ENCODE measurements around the gene CC2D2A. TPM values are rescaled to one million over a fixed set of nuclear protein-coding genes. Genes with fewer than 3 reads are reported as not detected.
"Not testable (repeated sequence)": the region's sequence is repeated elsewhere in the genome, so short reads cannot be mapped to it uniquely, and the experiment has no call there.

Gene CC2D2A
- total RNA-seq, 1 donor from 2014 or later: 25.8 TPM

DNA sequence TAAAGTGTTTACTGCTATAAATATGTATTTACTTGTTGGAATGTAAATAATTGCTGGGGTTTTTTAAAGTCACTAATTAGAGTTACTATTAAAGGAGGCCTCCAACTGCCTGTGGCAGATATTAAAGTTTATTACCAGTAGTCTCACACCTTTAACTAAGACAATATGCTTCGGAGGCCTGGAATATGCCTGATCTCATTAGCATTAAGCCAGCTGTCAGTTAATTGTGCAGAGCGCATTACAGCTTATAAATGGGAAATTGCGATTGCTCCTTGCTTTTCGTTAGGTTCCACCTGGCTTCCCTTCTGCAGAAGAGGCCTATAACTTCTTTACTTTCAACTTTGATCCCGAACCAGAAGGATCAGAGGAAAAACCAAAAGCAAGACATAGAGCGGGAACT lies 41.3 kb downstream of the CC2D2A start:
- TF ChIP-seq, protein P1, sequence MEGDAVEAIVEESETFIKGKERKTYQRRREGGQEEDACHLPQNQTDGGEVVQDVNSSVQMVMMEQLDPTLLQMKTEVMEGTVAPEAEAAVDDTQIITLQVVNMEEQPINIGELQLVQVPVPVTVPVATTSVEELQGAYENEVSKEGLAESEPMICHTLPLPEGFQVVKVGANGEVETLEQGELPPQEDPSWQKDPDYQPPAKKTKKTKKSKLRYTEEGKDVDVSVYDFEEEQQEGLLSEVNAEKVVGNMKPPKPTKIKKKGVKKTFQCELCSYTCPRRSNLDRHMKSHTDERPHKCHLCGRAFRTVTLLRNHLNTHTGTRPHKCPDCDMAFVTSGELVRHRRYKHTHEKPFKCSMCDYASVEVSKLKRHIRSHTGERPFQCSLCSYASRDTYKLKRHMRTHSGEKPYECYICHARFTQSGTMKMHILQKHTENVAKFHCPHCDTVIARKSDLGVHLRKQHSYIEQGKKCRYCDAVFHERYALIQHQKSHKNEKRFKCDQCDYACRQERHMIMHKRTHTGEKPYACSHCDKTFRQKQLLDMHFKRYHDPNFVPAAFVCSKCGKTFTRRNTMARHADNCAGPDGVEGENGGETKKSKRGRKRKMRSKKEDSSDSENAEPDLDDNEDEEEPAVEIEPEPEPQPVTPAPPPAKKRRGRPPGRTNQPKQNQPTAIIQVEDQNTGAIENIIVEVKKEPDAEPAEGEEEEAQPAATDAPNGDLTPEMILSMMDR (IDR thresholded peaks at IDR 0.05; ENCODE audit: unreplicated experiment): no peak
- peaks cover 29% of the 10 kb centered on the region for H3K36me3 Mint-ChIP-seq (ENCODE audit: insufficient read depth)
- H3K9me3 Mint-ChIP-seq (ENCODE audit: low read depth): no peaks in the 10 kb centered on the region
- H3K27me3 Mint-ChIP-seq: no peaks in the 10 kb centered on the region
- H3K4me1 Mint-ChIP-seq (ENCODE audit: low read depth): peaks cover 1% of the 10 kb centered on the region
- H3K4me3 Mint-ChIP-seq (ENCODE audit: low read depth): no peak overlapping the region
- DNase-seq (ENCODE audit: low spot score, unreplicated experiment): no peak
- H3K27ac Mint-ChIP-seq: no peak overlapping the region

DNA sequence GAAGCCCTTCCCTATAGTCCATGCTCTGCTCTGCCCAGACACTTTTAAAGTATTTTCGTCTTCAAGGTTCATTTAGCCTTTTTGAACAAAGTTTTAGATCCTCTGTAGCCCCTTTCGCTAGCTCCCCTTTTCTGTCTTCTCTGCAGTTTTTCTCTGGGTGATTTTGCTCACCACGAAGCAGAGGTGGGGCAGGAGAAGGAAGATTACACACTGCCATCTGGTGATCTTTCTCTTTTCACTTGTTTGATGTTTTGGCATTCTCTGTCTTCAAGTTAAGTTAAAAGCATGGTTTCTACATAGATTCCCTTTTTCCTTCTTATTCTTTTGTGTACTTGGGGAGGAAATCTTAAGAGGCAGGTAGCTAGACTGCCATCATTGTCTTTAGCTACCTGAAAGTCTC lies 43.9 kb downstream of the CC2D2A start:
- Mint-ChIP-seq H3K27ac (peak overlapping the region; percentile 3), H3K36me3 (ENCODE audit: insufficient read depth) (peaks cover 42% of the 10 kb centered on the region), H3K4me1 (ENCODE audit: low read depth) (no peaks in the 10 kb centered on the region)

DNA sequence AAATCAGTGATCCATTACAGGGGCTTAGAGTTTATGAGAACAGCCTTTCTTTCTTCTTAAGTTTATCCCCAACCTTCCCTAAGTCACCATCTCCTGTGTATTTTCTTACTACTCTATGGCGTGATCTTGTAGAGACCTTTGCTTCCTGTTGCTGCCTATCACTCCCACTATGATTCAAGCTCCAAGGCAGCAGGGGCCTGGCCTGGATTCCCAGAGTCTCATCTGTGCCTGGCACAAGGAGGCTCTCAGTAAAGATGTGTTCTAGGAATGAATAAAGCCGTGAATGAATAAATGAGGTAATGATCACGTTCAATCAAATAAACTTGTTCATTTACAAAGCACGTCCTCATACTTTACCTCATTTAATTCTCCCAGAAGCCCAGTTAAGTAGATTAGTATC lies 45.4 kb downstream of the CC2D2A start:
- peaks cover 44% of the 10 kb centered on the region for H3K36me3 Mint-ChIP-seq (ENCODE audit: insufficient read depth)
- TF ChIP-seq, protein P1 (IDR thresholded peaks at IDR 0.05; ENCODE audit: unreplicated experiment): no peak
- H3K27me3 Mint-ChIP-seq: no peaks in the 10 kb centered on the region
- H3K9me3 Mint-ChIP-seq (ENCODE audit: low read depth): peaks cover 20% of the 10 kb centered on the region
- no peaks in the 10 kb centered on the region for H3K4me1 Mint-ChIP-seq (ENCODE audit: low read depth)
- H3K4me3 Mint-ChIP-seq (ENCODE audit: low read depth): no peak overlapping the region
- no peak for DNase-seq (ENCODE audit: low spot score, unreplicated experiment)
- H3K27ac Mint-ChIP-seq: no peak overlapping the region

More for the DNA sequence above, 43.9 kb downstream of the CC2D2A start:
- Mint-ChIP-seq H3K4me3 (ENCODE audit: low read depth) (no peak overlapping the region), H3K9me3 (ENCODE audit: low read depth) (peaks cover 12% of the 10 kb centered on the region), H3K27me3 (no peaks in the 10 kb centered on the region)
- TF ChIP-seq, protein P1 (IDR thresholded peaks at IDR 0.05; ENCODE audit: unreplicated experiment): no peak
- no peak for DNase-seq (ENCODE audit: low spot score, unreplicated experiment)

DNA sequence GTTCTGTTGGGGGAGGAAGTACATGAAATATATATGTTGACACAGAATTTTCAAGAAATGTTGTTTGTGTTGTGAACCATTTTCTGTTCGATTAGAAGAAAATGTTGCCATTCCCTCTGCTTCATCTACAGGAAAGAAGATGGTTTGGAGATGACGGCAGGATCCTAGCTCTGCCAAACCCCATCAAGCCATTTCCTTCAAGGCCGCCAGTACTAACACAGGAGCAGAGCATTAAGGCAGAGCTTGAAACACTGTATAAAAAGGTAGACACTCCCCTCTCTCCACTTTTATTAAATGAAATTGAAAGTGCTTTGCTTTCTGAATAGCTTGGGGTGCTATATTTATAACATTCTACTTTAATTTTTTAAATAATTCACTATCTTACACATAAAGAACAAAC lies 46.8 kb downstream of the CC2D2A start:
- Mint-ChIP-seq H3K9me3 (ENCODE audit: low read depth) (peaks cover 20% of the 10 kb centered on the region), H3K27me3 (no peaks in the 10 kb centered on the region), H3K4me3 (ENCODE audit: low read depth) (no peak overlapping the region), H3K36me3 (ENCODE audit: insufficient read depth) (peaks cover 44% of the 10 kb centered on the region), H3K27ac (no peak overlapping the region), H3K4me1 (ENCODE audit: low read depth) (no peaks in the 10 kb centered on the region)
- DNase-seq (ENCODE audit: low spot score, unreplicated experiment): no peak
- TF ChIP-seq, protein P1 (IDR thresholded peaks at IDR 0.05; ENCODE audit: unreplicated experiment): no peak

DNA sequence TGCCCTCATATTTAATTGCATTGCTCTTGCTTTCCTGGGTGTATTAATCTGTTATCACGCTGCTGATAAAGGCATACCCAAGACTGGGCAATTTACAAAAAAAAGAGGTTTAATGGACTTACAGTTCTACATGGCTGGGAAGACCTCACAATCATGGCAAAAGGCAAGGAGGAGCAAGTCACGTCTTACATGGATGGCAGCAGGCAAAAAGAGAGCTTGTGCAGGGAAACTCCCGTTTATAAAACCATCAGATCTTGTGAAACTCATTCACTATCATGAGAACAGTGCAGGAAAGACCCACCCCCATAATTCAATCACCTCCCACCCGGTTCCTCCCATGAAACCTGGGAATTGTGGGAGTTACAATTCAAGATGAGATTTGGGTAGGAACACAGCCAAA lies 48.0 kb downstream of the CC2D2A start:
- H3K4me1 Mint-ChIP-seq (ENCODE audit: low read depth); DNase-seq (ENCODE audit: low spot score, unreplicated experiment); H3K27me3 Mint-ChIP-seq; H3K27ac Mint-ChIP-seq; H3K4me3 Mint-ChIP-seq (ENCODE audit: low read depth): not testable (repeated sequence)
- H3K36me3 Mint-ChIP-seq (ENCODE audit: insufficient read depth): peaks cover 43% of the 10 kb centered on the region
- H3K9me3 Mint-ChIP-seq (ENCODE audit: low read depth): peaks cover 20% of the 10 kb centered on the region

DNA sequence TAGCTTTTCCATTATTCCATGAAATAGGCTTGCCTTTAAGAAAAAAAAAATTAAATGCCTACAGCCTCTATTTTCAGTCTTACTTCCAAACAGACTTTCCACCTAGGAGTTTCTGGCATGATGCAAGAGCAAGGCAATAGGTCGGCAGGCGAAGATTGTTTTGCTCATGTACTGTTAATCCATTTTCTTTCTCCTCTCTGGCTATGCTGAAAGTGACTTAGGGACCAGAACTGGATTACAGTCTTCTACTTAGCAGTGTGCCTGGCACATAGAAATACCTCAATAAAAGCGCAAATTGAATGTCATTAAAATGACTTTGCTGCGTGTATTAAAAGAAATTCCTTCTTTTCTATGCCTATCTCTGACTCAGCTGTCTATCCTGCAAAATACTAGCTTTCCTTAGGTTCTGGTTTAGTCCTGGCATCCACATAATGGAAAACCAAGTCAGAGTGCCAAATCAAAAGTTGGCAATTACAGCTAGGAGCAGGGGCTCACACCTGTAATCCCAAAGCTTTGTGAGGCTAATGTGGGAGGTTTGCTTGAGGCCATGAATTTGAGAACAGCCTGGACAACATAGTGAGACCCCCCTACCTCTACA lies 51.9 kb downstream of the CC2D2A start:
- Mint-ChIP-seq H3K27ac (no peak overlapping the region), H3K9me3 (ENCODE audit: low read depth) (peaks cover 20% of the 10 kb centered on the region), H3K36me3 (ENCODE audit: insufficient read depth) (peaks cover 32% of the 10 kb centered on the region), H3K27me3 (no peaks in the 10 kb centered on the region), H3K4me3 (ENCODE audit: low read depth) (no peak overlapping the region), H3K4me1 (ENCODE audit: low read depth) (no peaks in the 10 kb centered on the region)
- TF ChIP-seq, protein P1 (IDR thresholded peaks at IDR 0.05; ENCODE audit: unreplicated experiment): no peak
- DNase-seq (ENCODE audit: low spot score, unreplicated experiment): no peak

Data from progenitor cell of endocrine pancreas (in vitro differentiated cells).